GM12801 (cell line): ENCODE results near the gene AOPEP.

Experiments
- CTCF ChIP-seq: IDR thresholded peaks from one replicate; pipeline ENCODE4 v1.5.1; 2011; ENCODE audit warnings: control low read depth; ENCODE audit not compliant: insufficient read length; ENCODE audit errors: extremely low read depth

The AOPEP gene

GRCh38 chr9:94773655-94774054 lies 47.2 kb downstream of the AOPEP start:
- TF ChIP-seq CTCF = no peak

- TF ChIP-seq CTCF = no peak
Measured at GRCh38 chr9:94778013-94778412, 51.5 kb downstream of the AOPEP start.

GRCh38 chr9:94779031-94779430 lies 52.5 kb downstream of the AOPEP start:
- no peak for TF ChIP-seq CTCF

- no peak for TF ChIP-seq CTCF
Measured at GRCh38 chr9:94779693-94780290, 53.3 kb downstream of the AOPEP start.

- no peak for TF ChIP-seq CTCF
Measured at GRCh38 chr9:94780516-94780950, 54.0 kb downstream of the AOPEP start.

- TF ChIP-seq CTCF = no peak
Measured at GRCh38 chr9:94782355-94783101, 56.0 kb downstream of the AOPEP start.

GRCh38 chr9:94783102-94783682 lies 56.7 kb downstream of the AOPEP start:
- no peak for TF ChIP-seq CTCF
